ENCODE results near the gene THSD7A. TPM values are rescaled to one million over a fixed set of nuclear protein-coding genes. Genes with fewer than 3 reads are reported as not detected.

The THSD7A gene
- total RNA-seq, 1 donor from 2014 or later, result 0.28 TPM

GRCh38 chr7:11633310-11633709 is 198.7 kb downstream of the THSD7A start:
- Mint-ChIP-seq H3K27me3 (ENCODE audit: insufficient read depth, low read depth) (no peaks in the 10 kb centered on the region), H3K36me3 (peaks cover 4% of the 10 kb centered on the region), H3K4me3 (no peak overlapping the region), H3K27ac (no peak overlapping the region), H3K9me3 (no peaks in the 10 kb centered on the region), H3K4me1 (peaks cover 11% of the 10 kb centered on the region)
- Histone ChIP-seq H3F3A (ENCODE audit: low read depth) (no peaks in the 10 kb centered on the region), H4K20me1 (ENCODE audit: low read depth) (no peaks in the 10 kb centered on the region), H3K9ac (no peak overlapping the region), H3K79me2 (ENCODE audit: low read depth) (no peaks in the 10 kb centered on the region), H3K27ac (no peak overlapping the region), H3K4me3 (no peak overlapping the region), H3K27me3 (no peaks in the 10 kb centered on the region), H3K4me1 (no peaks in the 10 kb centered on the region), H3K9me3 (ENCODE audit: low read depth) (no peaks in the 10 kb centered on the region), H2AFZ (replicated peaks) (no peak overlapping the region), H3K4me2 (no peak overlapping the region), H3K36me3 (no peaks in the 10 kb centered on the region)
- TF ChIP-seq CTCF (IDR thresholded peaks at IDR 0.05), result no peak
- no peak for TF ChIP-seq EZH2phosphoT487 (IDR thresholded peaks at IDR 0.05)
- TF ChIP-seq EZH2 (IDR thresholded peaks at IDR 0.05), result no peak
- DNase-seq (ENCODE audit: low spot score), result no peak

GRCh38 chr7:11630355-11630754 is 201.6 kb downstream of the THSD7A start:
- no peak for DNase-seq (ENCODE audit: low spot score)
- Mint-ChIP-seq H3K4me1 (peaks cover 11% of the 10 kb centered on the region), H3K36me3 (no peaks in the 10 kb centered on the region), H3K27me3 (ENCODE audit: insufficient read depth, low read depth) (no peaks in the 10 kb centered on the region), H3K9me3 (no peaks in the 10 kb centered on the region), H3K4me3 (no peak overlapping the region), H3K27ac (no peak overlapping the region)
- no peaks in the 10 kb centered on the region for H3K79me2 ChIP-seq (ENCODE audit: low read depth)
- no peak for TF ChIP-seq EZH2 (IDR thresholded peaks at IDR 0.05)
- TF ChIP-seq CTCF (IDR thresholded peaks at IDR 0.05), result no peak
- no peak for TF ChIP-seq EZH2phosphoT487 (IDR thresholded peaks at IDR 0.05)
- no peaks in the 10 kb centered on the region for H4K20me1 ChIP-seq (ENCODE audit: low read depth)
- no peak overlapping the region for H2AFZ ChIP-seq (replicated peaks)
- H3K36me3 ChIP-seq, result no peaks in the 10 kb centered on the region
- H3K9ac ChIP-seq, result no peak overlapping the region
- no peaks in the 10 kb centered on the region for H3K4me1 ChIP-seq
- no peak overlapping the region for H3K27ac ChIP-seq
- no peak overlapping the region for H3K4me2 ChIP-seq
- no peak overlapping the region for H3K4me3 ChIP-seq
- no peaks in the 10 kb centered on the region for H3K27me3 ChIP-seq
- no peaks in the 10 kb centered on the region for H3F3A ChIP-seq (ENCODE audit: low read depth)
- no peaks in the 10 kb centered on the region for H3K9me3 ChIP-seq (ENCODE audit: low read depth)

- Histone ChIP-seq H3K9ac (no peak overlapping the region), H3K4me2 (no peak overlapping the region), H3K4me3 (no peak overlapping the region), H3K36me3 (no peaks in the 10 kb centered on the region), H2AFZ (replicated peaks) (no peak overlapping the region), H3F3A (ENCODE audit: low read depth) (no peaks in the 10 kb centered on the region), H3K27me3 (no peaks in the 10 kb centered on the region), H4K20me1 (ENCODE audit: low read depth) (no peaks in the 10 kb centered on the region), H3K27ac (no peak overlapping the region), H3K79me2 (ENCODE audit: low read depth) (no peaks in the 10 kb centered on the region), H3K9me3 (ENCODE audit: low read depth) (no peaks in the 10 kb centered on the region), H3K4me1 (no peaks in the 10 kb centered on the region)
- no peak for DNase-seq (ENCODE audit: low spot score)
- Mint-ChIP-seq H3K4me1 (peaks cover 8% of the 10 kb centered on the region), H3K4me3 (no peak overlapping the region), H3K27me3 (ENCODE audit: insufficient read depth, low read depth) (no peaks in the 10 kb centered on the region), H3K27ac (no peak overlapping the region), H3K9me3 (peaks cover 2% of the 10 kb centered on the region), H3K36me3 (no peaks in the 10 kb centered on the region)
- no peak for TF ChIP-seq EZH2phosphoT487 (IDR thresholded peaks at IDR 0.05)
- no peak for TF ChIP-seq CTCF (IDR thresholded peaks at IDR 0.05)
- TF ChIP-seq EZH2 (IDR thresholded peaks at IDR 0.05), result no peak
These were observed 206.3 kb downstream of the THSD7A start for GRCh38 chr7:11625669-11626068.

Data from neural progenitor cell (in vitro differentiated cells).